Neural crest cell (in vitro differentiated cells): Measurements from ENCODE around the gene TRUB1. TPM values are rescaled to one million over a fixed set of nuclear protein-coding genes. Genes with fewer than 3 reads are reported as not detected.

Source experiments
- DNase-seq: peaks from one replicate; pipeline ENCODE4 v3.0.0; 2021; ENCODE audit warnings: low read depth, mixed read lengths, low spot score
- H3K27ac Mint-ChIP-seq: one replicate; pipeline ENCODE4 v1.8.0; 2021; ENCODE audit warnings: mild to moderate bottlenecking, mixed read lengths; ENCODE audit not compliant: unreplicated experiment
- H3K27me3 Mint-ChIP-seq: 2 replicates; pipeline ENCODE4 v1.8.0; 2021; ENCODE audit warnings: low read depth, mild to moderate bottlenecking, mixed read lengths
- H3K36me3 Mint-ChIP-seq: 2 replicates; pipeline ENCODE4 v1.8.0; 2021; ENCODE audit warnings: low read depth, mild to moderate bottlenecking, mixed read lengths
- H3K4me1 Mint-ChIP-seq: 2 replicates; pipeline ENCODE4 v1.8.0; 2021; ENCODE audit warnings: mixed read lengths
- H3K4me3 Mint-ChIP-seq: one replicate; pipeline ENCODE4 v1.8.0; 2021; ENCODE audit warnings: mild to moderate bottlenecking, mixed read lengths
- H3K9me3 Mint-ChIP-seq: 2 replicates; pipeline ENCODE4 v1.8.0; 2021; ENCODE audit warnings: mixed read lengths
- CTCF ChIP-seq: fragments of 200-600 bp; sonication (generic); conservative IDR thresholded peaks from 2 replicates; pipeline ENCODE4 v1.5.0; 2021; ENCODE audit warnings: antibody characterized with exemption, mild to moderate bottlenecking
- total RNA-seq: library from RNA; stranded (reverse); gene quantifications from 2 replicates; pipeline ENCODE4 v1.2.1, GENCODE V29; 2021

The TRUB1 gene
- total RNA-seq, 1 donor from 2014 or later, result 17.5 TPM

GRCh38 chr10:114943000-114943399, 5.0 kb downstream of the TRUB1 start:
- H3K4me1 Mint-ChIP-seq, result peaks cover 25% of the 10 kb centered on the region
- no peaks in the 10 kb centered on the region for H3K27me3 Mint-ChIP-seq
- TF ChIP-seq CTCF, result no peak
- no peaks in the 10 kb centered on the region for H3K9me3 Mint-ChIP-seq
- H3K36me3 Mint-ChIP-seq, result peaks cover 9% of the 10 kb centered on the region
- no peak overlapping the region for H3K27ac Mint-ChIP-seq
- no peak overlapping the region for H3K4me3 Mint-ChIP-seq
- no peak for DNase-seq

GRCh38 chr10:114953047-114953446, 15.1 kb downstream of the TRUB1 start:
- DNase-seq, result no peak
- no peaks in the 10 kb centered on the region for H3K27me3 Mint-ChIP-seq
- peaks cover 2% of the 10 kb centered on the region for H3K9me3 Mint-ChIP-seq
- H3K36me3 Mint-ChIP-seq, result peaks cover 11% of the 10 kb centered on the region
- TF ChIP-seq CTCF, result no peak
- H3K4me1 Mint-ChIP-seq, result no peaks in the 10 kb centered on the region
- H3K4me3 Mint-ChIP-seq, result no peak overlapping the region
- H3K27ac Mint-ChIP-seq, result no peak overlapping the region

GRCh38 chr10:114955984-114956383, 18.0 kb downstream of the TRUB1 start:
- Mint-ChIP-seq H3K27ac (no peak overlapping the region), H3K4me3 (no peak overlapping the region), H3K4me1 (no peaks in the 10 kb centered on the region), H3K9me3 (no peaks in the 10 kb centered on the region), H3K36me3 (peaks cover under 1% of the 10 kb centered on the region), H3K27me3 (no peaks in the 10 kb centered on the region)
- no peak for TF ChIP-seq CTCF
- no peak for DNase-seq

GRCh38 chr10:114956466-114956865, 18.5 kb downstream of the TRUB1 start:
- no peaks in the 10 kb centered on the region for H3K4me1 Mint-ChIP-seq
- H3K36me3 Mint-ChIP-seq, result peaks cover 3% of the 10 kb centered on the region
- H3K4me3 Mint-ChIP-seq, result no peak overlapping the region
- H3K9me3 Mint-ChIP-seq, result no peaks in the 10 kb centered on the region
- H3K27me3 Mint-ChIP-seq, result no peaks in the 10 kb centered on the region
- no peak for TF ChIP-seq CTCF
- DNase-seq, result no peak
- H3K27ac Mint-ChIP-seq, result no peak overlapping the region

GRCh38 chr10:114957122-114957521, 19.1 kb downstream of the TRUB1 start:
- Mint-ChIP-seq H3K27me3 (no peaks in the 10 kb centered on the region), H3K4me3 (no peak overlapping the region), H3K9me3 (no peaks in the 10 kb centered on the region), H3K27ac (no peak overlapping the region), H3K36me3 (peaks cover 3% of the 10 kb centered on the region), H3K4me1 (no peaks in the 10 kb centered on the region)
- TF ChIP-seq CTCF, result no peak
- DNase-seq, result no peak

GRCh38 chr10:114957673-114958072, 19.7 kb downstream of the TRUB1 start:
- no peak for TF ChIP-seq CTCF
- no peak overlapping the region for H3K4me3 Mint-ChIP-seq

More at GRCh38 chr10:114957673-114958072, 19.7 kb downstream of the TRUB1 start:
- no peak for DNase-seq
- H3K9me3 Mint-ChIP-seq, result peaks cover 2% of the 10 kb centered on the region
- peaks cover 7% of the 10 kb centered on the region for H3K36me3 Mint-ChIP-seq
- no peaks in the 10 kb centered on the region for H3K4me1 Mint-ChIP-seq
- no peaks in the 10 kb centered on the region for H3K27me3 Mint-ChIP-seq
- H3K27ac Mint-ChIP-seq, result no peak overlapping the region
